Coronary artery (tissue), 2 donors: ENCODE results near the gene ADCY2.

Experiments
- DNase-seq: peaks from one replicate; pipeline ENCODE4 v3.0.0-alpha.2; 2017; ENCODE audit warnings: low spot score
- H3K27ac ChIP-seq, 2 donors: fragments of 200-600 bp; sonication (generic); one replicate each; pipeline ENCODE4 v1.5.1; 2016 to 2019
- H3K4me3 ChIP-seq: fragments of 200-600 bp; sonication (generic); 2 replicates; pipeline ENCODE4 v1.5.1; 2016; ENCODE audit warnings: mild to moderate bottlenecking, moderate library complexity
- CTCF ChIP-seq: fragments of 200-600 bp; sonication (generic); IDR thresholded peaks from one replicate; pipeline ENCODE4 v1.5.1; 2019; ENCODE audit warnings: antibody characterized with exemption

The ADCY2 gene

GRCh38 chr5:7597059-7597642 is 201.2 kb downstream of the ADCY2 start:
- DNase-seq, result no peak
- no peak for TF ChIP-seq CTCF
- H3K4me3 ChIP-seq, result no peak overlapping the region
- H3K27ac ChIP-seq, result no peak overlapping the region

GRCh38 chr5:7606840-7607465 is 211.0 kb downstream of the ADCY2 start:
- no peak for DNase-seq
- Histone ChIP-seq H3K27ac (no peak overlapping the region), H3K4me3 (no peak overlapping the region)
- TF ChIP-seq CTCF, result no peak

- Histone ChIP-seq H3K4me3 (no peak overlapping the region), H3K27ac (no peak overlapping the region)
- TF ChIP-seq CTCF, result no peak
- DNase-seq, result no peak
Observed at GRCh38 chr5:7608772-7609171, 212.8 kb downstream of the ADCY2 start.

- no peak overlapping the region for H3K27ac ChIP-seq
Observed at GRCh38 chr5:7609726-7610125, 213.8 kb downstream of the ADCY2 start.

GRCh38 chr5:7610531-7611177 is 214.7 kb downstream of the ADCY2 start:
- DNase-seq, result no peak
- TF ChIP-seq CTCF, result no peak
- Histone ChIP-seq H3K4me3 (no peak overlapping the region), H3K27ac (no peak overlapping the region)

More at GRCh38 chr5:7609726-7610125, 213.8 kb downstream of the ADCY2 start:
- no peak overlapping the region for H3K4me3 ChIP-seq
- DNase-seq, result no peak
- TF ChIP-seq CTCF, result no peak

GRCh38 chr5:7611518-7611917 is 215.6 kb downstream of the ADCY2 start:
- H3K27ac ChIP-seq, result no peak overlapping the region
- DNase-seq, result no peak
- H3K4me3 ChIP-seq, result no peak overlapping the region
- TF ChIP-seq CTCF, result no peak

- DNase-seq, result no peak
- no peak for TF ChIP-seq CTCF
Observed at GRCh38 chr5:7615566-7616061, 219.7 kb downstream of the ADCY2 start.

More at GRCh38 chr5:7615566-7616061, 219.7 kb downstream of the ADCY2 start:
- no peak overlapping the region for H3K27ac ChIP-seq
- H3K4me3 ChIP-seq, result no peak overlapping the region
